ENCODE results near the gene LRMDA. TPM values are rescaled to one million over a fixed set of nuclear protein-coding genes. Genes with fewer than 3 reads are reported as not detected.

The LRMDA gene
- total and polyA plus RNA-seq, 2 of the 8 experiments (the other 6 are each of a cell fraction or from before 2014, with no cell fraction given), result 0.86 to 2.8 TPM

DNA sequence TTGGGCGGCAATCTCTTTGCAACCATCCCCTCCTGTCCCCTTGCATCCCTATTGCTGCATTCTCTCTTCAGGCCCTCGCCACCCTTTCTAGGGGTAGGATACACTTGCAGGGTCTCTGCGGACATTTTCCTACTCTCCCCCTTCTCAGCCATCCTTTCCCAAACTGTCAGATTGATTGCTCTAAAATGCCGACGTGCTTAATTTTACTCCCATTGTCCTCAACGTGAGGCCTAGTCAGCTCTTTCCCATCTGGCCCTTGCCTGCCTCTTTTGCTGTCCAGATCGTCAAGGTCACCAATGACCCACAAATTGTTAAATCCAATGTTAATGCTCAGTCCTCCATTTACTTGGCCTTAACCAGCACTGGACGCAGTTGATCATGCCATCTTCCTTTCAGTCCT is 12.7 kb upstream of the LRMDA start:
- no peak overlapping the region for H2BK5ac ChIP-seq (ENCODE audit: low read depth, low read length)
- H3K56ac ChIP-seq (replicated peaks; ENCODE audit: insufficient read length, low read depth, low read length), result no peak overlapping the region
- no peak overlapping the region for H4K5ac ChIP-seq (ENCODE audit: insufficient read length, low read depth, low read length)
- H2BK20ac ChIP-seq (ENCODE audit: low read length), result no peak overlapping the region
- H3K23ac ChIP-seq (ENCODE audit: insufficient read length), result no peak overlapping the region
- H2AK5ac ChIP-seq (ENCODE audit: low read depth, low read length), result no peak overlapping the region
- 72% methylated on average over 8 of the region's 8 CpGs; no CpG with 5 or more reads in 1 of the 2 experiments for WGBS, 2 experiments (ENCODE audit: extremely low coverage in 1 of 2, insufficient coverage in 1 of 2, insufficient read length in 1 of 2, insufficient replicate concordance in 2 of 2, low coverage in 1 of 2, low lambda C conversion rate in 2 of 2, missing lambda C conversion rate in 1 of 2)
- H2AFZ ChIP-seq (ENCODE audit: low read length), result no peak overlapping the region
- no peak overlapping the region for H2BK15ac ChIP-seq (ENCODE audit: low read length)
- no peak overlapping the region for H2BK12ac ChIP-seq (ENCODE audit: low read depth, low read length)
- H3K4me1 ChIP-seq (replicated peaks in 1 of 4; ENCODE audit: control insufficient read depth in 3 of 4, insufficient read depth in 4 of 4, low read length in 3 of 4), result peaks cover 3 to 7% (median 5%) of the 10 kb centered on the region in 4 experiments; a peak in 4 of 7 replicates
- no peak overlapping the region for H2BK120ac ChIP-seq (replicated peaks; ENCODE audit: low read depth, low read length)
- FAIRE-seq (no peak), DNase-seq (ENCODE audit: low read depth in 1 of 2, low spot score in 2 of 2) (no peak)
- TF ChIP-seq EZH2 (IDR thresholded peaks at IDR 0.05; ENCODE audit: low read depth, low read length, severe bottlenecking), result peak; percentile 48
- TF ChIP-seq NRF1 (IDR thresholded peaks at IDR 0.05; ENCODE audit: low read depth, low read length), result no peak
- H4K20me1 ChIP-seq (replicated peaks in 1 of 2; ENCODE audit: control insufficient read depth in 1 of 2, insufficient read depth in 2 of 2, low read length in 2 of 2), result peaks cover 6 to 10% of the 10 kb centered on the region in 2 experiments
- H3K4me2 ChIP-seq (ENCODE audit: insufficient read depth in 1 of 2, low read depth in 2 of 2, low read length in 2 of 2), result no peak overlapping the region; a peak in 1 of 4 replicates
- no peak overlapping the region for H3K4ac ChIP-seq (replicated peaks; ENCODE audit: insufficient read length, low read depth, low read length)
- no peaks in the 10 kb centered on the region for H3K79me1 ChIP-seq (ENCODE audit: low read depth, low read length)
- peaks cover 64 to 84% (median 79%) of the 10 kb centered on the region in 4 experiments for H3K27me3 ChIP-seq (replicated peaks in 1 of 4; ENCODE audit: control insufficient read depth in 3 of 4, extremely low read depth in 1 of 4, insufficient read depth in 3 of 4, low read length in 3 of 4)
- no peak overlapping the region for H3K9ac ChIP-seq (replicated peaks in 1 of 4; ENCODE audit: extremely low read depth in 1 of 4, low read depth in 3 of 4, low read length in 3 of 4)
- H3K18ac ChIP-seq (ENCODE audit: extremely low read depth, low read length), result no peak overlapping the region
- no peak overlapping the region for H4K91ac ChIP-seq (replicated peaks; ENCODE audit: insufficient read length, low read length)
- no peak overlapping the region for H3K14ac ChIP-seq (ENCODE audit: insufficient read length)
- no peak overlapping the region for H3K4me3 ChIP-seq (ENCODE audit: extremely low read depth in 1 of 4, insufficient read depth in 2 of 4, low read depth in 3 of 4, low read length in 4 of 4)
- H3K27ac ChIP-seq (ENCODE audit: low read depth, low read length), result no peak overlapping the region
- no peaks in the 10 kb centered on the region for H3K79me2 ChIP-seq (ENCODE audit: control insufficient read depth in 1 of 2, insufficient read depth in 2 of 2, low read length in 2 of 2)
- H3K23me2 ChIP-seq (ENCODE audit: low read depth, low read length), result no peaks in the 10 kb centered on the region
- ChIA-PET POLR2A (ENCODE audit: partially characterized antibody) (no interaction called here), CTCF (ENCODE audit: partially characterized antibody) (no interaction called here)
- no peaks in the 10 kb centered on the region for H3K9me3 ChIP-seq (ENCODE audit: insufficient read depth in 2 of 2, low read depth in 1 of 2, low read length in 1 of 2)
- H4K8ac ChIP-seq (ENCODE audit: extremely low read depth, insufficient read depth, low read length), result no peak overlapping the region
- H3K36me3 ChIP-seq (ENCODE audit: control insufficient read depth in 2 of 4, insufficient read depth in 4 of 4, low read length in 3 of 4), result no peaks in the 10 kb centered on the region
